H1 (cell line): ENCODE measurements around the gene SPAG16. TPM values are rescaled to one million over a fixed set of nuclear protein-coding genes. Genes with fewer than 3 reads are reported as not detected.

Experiments used
- CTCF ChIA-PET: fragments of 300-600 bp; sonication (Branson Sonifier 250); formaldehyde crosslinking; loops from one replicate; lab custom pipeline; 2021; ENCODE audit not compliant: partially characterized antibody; lab: Charles Lee
- POLR2A ChIA-PET: fragments of 300-600 bp; sonication (Branson Sonifier 250); formaldehyde crosslinking; loops from one replicate; lab custom pipeline; 2021; ENCODE audit warnings: inconsistent platforms; ENCODE audit not compliant: partially characterized antibody; lab: Charles Lee
- DNase-seq, 2 experiments: peaks; one replicate each; pipeline versions ENCODE4 v3.0.0 to v3.0.0-alpha.2; 2010 to 2022; ENCODE audit warnings: low spot score in 2 of 2, low read depth in 1 of 2, mixed read lengths in 1 of 2
- FAIRE-seq: peaks from 2 replicates; lab custom pipeline; 2011; peaks lifted over from hg19 to GRCh38; lab: Jason Lieb, UNC
- H2AFZ ChIP-seq: 2 replicates; pipeline ENCODE4 v1.8.1; 2012; ENCODE audit warnings: low read length, inconsistent platforms
- H2AK5ac ChIP-seq: 2 replicates; pipeline ENCODE4 v1.6.1; 2013; ENCODE audit warnings: low read depth, low read length
- H2BK120ac ChIP-seq: replicated peaks from 2 replicates; pipeline ENCODE3; 2013; ENCODE audit warnings: low read depth, low read length, inconsistent platforms
- H2BK12ac ChIP-seq: 2 replicates; pipeline ENCODE4 v1.6.1; 2013; ENCODE audit warnings: low read depth, low read length
- H2BK15ac ChIP-seq: 2 replicates; pipeline ENCODE4 v1.6.1; 2013; ENCODE audit warnings: low read length
- H2BK20ac ChIP-seq: 2 replicates; pipeline ENCODE4 v1.6.1; 2013; ENCODE audit warnings: low read length
- H2BK5ac ChIP-seq: 2 replicates; pipeline ENCODE4 v1.6.1; 2013; ENCODE audit warnings: low read depth, low read length
- H3K14ac ChIP-seq: 2 replicates; pipeline ENCODE4 v1.6.1; 2013; ENCODE audit warnings: inconsistent platforms; ENCODE audit not compliant: insufficient read length
- H3K18ac ChIP-seq: 2 replicates; pipeline ENCODE4 v1.6.1; 2013; ENCODE audit warnings: low read length; ENCODE audit errors: extremely low read depth
- H3K23ac ChIP-seq: 2 replicates; pipeline ENCODE4 v1.6.1; 2013; ENCODE audit warnings: inconsistent platforms; ENCODE audit not compliant: insufficient read length
- H3K23me2 ChIP-seq: 2 replicates; pipeline ENCODE4 v1.6.1; 2013; ENCODE audit warnings: low read depth, low read length
- H3K27ac ChIP-seq: 2 replicates; pipeline ENCODE4 v1.6.1; 2011; ENCODE audit warnings: low read depth, low read length, inconsistent platforms
- H3K27me3 ChIP-seq, 4 experiments: replicated peaks in 1 of 4; 1 replicate in 1 of 4; 2 replicates in 3 of 4; pipeline versions ENCODE4 v1.6.1 to v1.8.1; 2011 to 2013; ENCODE audit warnings: low read length in 3 of 4, mild to moderate bottlenecking in 3 of 4, inconsistent platforms in 2 of 4, mixed read lengths in 2 of 4, moderate library complexity in 1 of 4; ENCODE audit not compliant: control insufficient read depth in 3 of 4, insufficient read depth in 3 of 4; ENCODE audit errors: extremely low read depth in 1 of 4
- H3K36me3 ChIP-seq, 4 experiments: 2 replicates each; pipeline versions ENCODE4 v1.6.1 to v1.8.1; 2011 to 2013; ENCODE audit warnings: mild to moderate bottlenecking in 4 of 4, low read length in 3 of 4, moderate library complexity in 2 of 4, control low read depth in 1 of 4, inconsistent platforms in 1 of 4; ENCODE audit not compliant: insufficient read depth in 4 of 4, control insufficient read depth in 2 of 4
- H3K4ac ChIP-seq: replicated peaks from 2 replicates; pipeline ENCODE3; 2013; ENCODE audit warnings: low read length, low read depth, mixed read lengths, inconsistent platforms; ENCODE audit not compliant: insufficient read length
- H3K4me1 ChIP-seq, 4 experiments: replicated peaks in 1 of 4; 1 replicate in 1 of 4; 2 replicates in 3 of 4; pipeline versions ENCODE4 v1.6.1 to v1.8.1; 2011 to 2013; ENCODE audit warnings: low read length in 3 of 4, inconsistent platforms in 2 of 4, mixed read lengths in 1 of 4; ENCODE audit not compliant: insufficient read depth in 4 of 4, control insufficient read depth in 3 of 4
- H3K4me2 ChIP-seq, 2 experiments: 2 replicates each; pipeline versions ENCODE4 v1.6.1 to v1.8.1; 2011 to 2013; ENCODE audit warnings: low read depth in 2 of 2, low read length in 2 of 2, control low read depth in 1 of 2, inconsistent platforms in 1 of 2, mild to moderate bottlenecking in 1 of 2; ENCODE audit not compliant: insufficient read depth in 1 of 2
- H3K4me3 ChIP-seq, 4 experiments: fragments of 200-600, 300-600 bp in 1 of 4; sonication (generic), shearing (Covaris generic), sonication (Bioruptor Twin) in 1 of 4; 2 replicates each; pipeline versions ENCODE4 v1.5.1 to v1.8.1; 2011 to 2016; ENCODE audit warnings: low read length in 4 of 4, low read depth in 3 of 4, control low read depth in 2 of 4, inconsistent platforms in 2 of 4, mild to moderate bottlenecking in 2 of 4, mixed read lengths in 1 of 4, moderate library complexity in 1 of 4; ENCODE audit not compliant: insufficient read depth in 2 of 4; ENCODE audit errors: extremely low read depth in 1 of 4
- H3K56ac ChIP-seq: replicated peaks from 2 replicates; pipeline ENCODE3; 2013; ENCODE audit warnings: low read depth, mild to moderate bottlenecking, mixed read lengths, low read length, inconsistent platforms; ENCODE audit not compliant: insufficient read length
- H3K79me1 ChIP-seq: 2 replicates; pipeline ENCODE4 v1.6.1; 2013; ENCODE audit warnings: low read depth, low read length, control low read depth
- H3K79me2 ChIP-seq, 2 experiments: 2 replicates each; pipeline versions ENCODE4 v1.6.1 to v1.8.1; 2012 to 2013; ENCODE audit warnings: low read length in 2 of 2, mild to moderate bottlenecking in 2 of 2, inconsistent platforms in 1 of 2; ENCODE audit not compliant: insufficient read depth in 2 of 2, control insufficient read depth in 1 of 2
- H3K9ac ChIP-seq, 4 experiments: replicated peaks in 1 of 4; 1 replicate in 1 of 4; 2 replicates in 3 of 4; pipeline versions ENCODE4 v1.6.1 to v1.8.1; 2011 to 2013; ENCODE audit warnings: low read depth in 3 of 4, low read length in 3 of 4, control low read depth in 2 of 4, mild to moderate bottlenecking in 2 of 4, moderate library complexity in 2 of 4, inconsistent platforms in 1 of 4; ENCODE audit errors: extremely low read depth in 1 of 4
- H3K9me3 ChIP-seq, 2 experiments: 2 replicates each; pipeline versions ENCODE4 v1.6.1 to v1.8.1; 2012 to 2013; ENCODE audit warnings: mild to moderate bottlenecking in 2 of 2, moderate library complexity in 2 of 2, control low read depth in 1 of 2, inconsistent platforms in 1 of 2, low read depth in 1 of 2, low read length in 1 of 2, mixed read lengths in 1 of 2; ENCODE audit not compliant: insufficient read depth in 2 of 2
- H4K20me1 ChIP-seq, 2 experiments: replicated peaks in 1 of 2; 2 replicates each; pipeline versions ENCODE3 to v1.8.1; 2011 to 2013; ENCODE audit warnings: inconsistent platforms in 2 of 2, low read length in 2 of 2, mild to moderate bottlenecking in 1 of 2; ENCODE audit not compliant: insufficient read depth in 2 of 2, control insufficient read depth in 1 of 2
- H4K5ac ChIP-seq: 2 replicates; pipeline ENCODE4 v1.6.1; 2013; ENCODE audit warnings: low read length, low read depth, mixed read lengths, inconsistent platforms; ENCODE audit not compliant: insufficient read length
- H4K8ac ChIP-seq: 2 replicates; pipeline ENCODE4 v1.8.0; 2013; ENCODE audit warnings: mild to moderate bottlenecking, moderate library complexity, low read length, inconsistent platforms; ENCODE audit not compliant: insufficient read depth; ENCODE audit errors: extremely low read depth
- H4K91ac ChIP-seq: replicated peaks from 2 replicates; pipeline ENCODE3; 2013; ENCODE audit warnings: low read length, mixed read lengths, inconsistent platforms; ENCODE audit not compliant: insufficient read length
- CEBPB ChIP-seq: IDR thresholded peaks from 2 replicates; pipeline ENCODE4 v1.6.1; 2012; ENCODE audit warnings: low read depth, low read length
- RBBP5 ChIP-seq: IDR thresholded peaks from 2 replicates; pipeline ENCODE4 v1.7.1; 2012; ENCODE audit warnings: low read depth, mild to moderate bottlenecking, inconsistent platforms, low read length, moderate library complexity, borderline replicate concordance
- WGBS, 2 experiments: shearing (Covaris generic) in 1 of 2; methylation state at CpG; one replicate each; pipeline versions ENCODE4 v1.1.6 to v1.1.7; 2013 to 2015; ENCODE audit warnings: low lambda C conversion rate in 2 of 2, mixed read lengths in 2 of 2, inconsistent platforms in 1 of 2, low coverage in 1 of 2, missing lambda C conversion rate in 1 of 2; ENCODE audit not compliant: insufficient replicate concordance in 2 of 2, insufficient coverage in 1 of 2, insufficient read length in 1 of 2; ENCODE audit errors: extremely low coverage in 1 of 2, missing lambda C conversion rate in 1 of 2; 5-methylcytosine and 5-hydroxymethylcytosine counted together
- polyA plus RNA-seq, 7 experiments: library from polyadenylated mRNA; depleted of rRNA in 3 of 7; stranded (reverse) in 5 of 7; unstranded in 2 of 7; fragments of >200 nt in 5 of 7; fragments of 200-250 nt in 2 of 7; gene quantifications; 1 replicate in 5 of 7; 2 replicates in 1 of 7; 4 replicates in 1 of 7; pipeline versions ENCODE4 v1.2.1 to v1.2.3, GENCODE V29; 2011 to 2013; ENCODE audit warnings: missing spikeins in 2 of 7, mixed read lengths in 2 of 7
- total RNA-seq: library from RNA; stranded (reverse); fragmentation: NEBNext Ultra II Directional; extraction: Animal tissue kit (Norgen Biotek cat#: 25700); gene quantifications from 2 replicates; pipeline ENCODE4 v1.2.1, GENCODE V29; 2021

The SPAG16 gene
- total and polyA plus RNA-seq, 2 of the 8 experiments (the other 6 are each of a cell fraction or from before 2014, with no cell fraction given), result 6.0 to 14.9 TPM

- no peak overlapping the region for H3K4ac ChIP-seq
- H3K14ac ChIP-seq, result no peak overlapping the region
- ChIA-PET POLR2A (no interaction called here), CTCF (no interaction called here)
- no peak overlapping the region for H4K5ac ChIP-seq
- H3K36me3 ChIP-seq, result no peaks in the 10 kb centered on the region
- H3K56ac ChIP-seq, result no peak overlapping the region
- no peaks in the 10 kb centered on the region for H3K79me1 ChIP-seq
- FAIRE-seq (no peak), DNase-seq (no peak)
- no peaks in the 10 kb centered on the region for H3K23me2 ChIP-seq
- no peak overlapping the region for H3K18ac ChIP-seq
- H4K20me1 ChIP-seq, result no peaks in the 10 kb centered on the region
- no peak overlapping the region for H2AK5ac ChIP-seq
- H2BK12ac ChIP-seq, result no peak overlapping the region
- H3K27ac ChIP-seq, result no peak overlapping the region
- no peak overlapping the region for H2AFZ ChIP-seq
- H3K9ac ChIP-seq, result no peak overlapping the region
- no peak overlapping the region for H4K8ac ChIP-seq
- no peak overlapping the region for H3K4me2 ChIP-seq
- TF ChIP-seq RBBP5 (no peak), CEBPB (no peak)
- H2BK20ac ChIP-seq, result no peak overlapping the region
- no peak overlapping the region for H4K91ac ChIP-seq
- H2BK15ac ChIP-seq, result no peak overlapping the region
- H3K4me1 ChIP-seq, result no peaks in the 10 kb centered on the region; a peak in 1 of 7 replicates
- 88% methylated on average over 1 of the region's 1 CpG; no CpG with 5 or more reads in 1 of the 2 experiments for WGBS, 2 experiments
- H3K23ac ChIP-seq, result no peak overlapping the region
- no peak overlapping the region for H3K4me3 ChIP-seq
- no peak overlapping the region for H2BK120ac ChIP-seq
- H3K9me3 ChIP-seq, result no peaks in the 10 kb centered on the region
- H2BK5ac ChIP-seq, result no peak overlapping the region
- no peaks in the 10 kb centered on the region for H3K79me2 ChIP-seq
- no peaks in the 10 kb centered on the region; a peak in 3 of 7 replicates for H3K27me3 ChIP-seq
Measured at GRCh38 chr2:214108598-214108997, 824.3 kb downstream of the SPAG16 start.
